RCC 7860 (cell line): Measurements from ENCODE around the gene TREML4.
"Not testable (repeated sequence)": the region's sequence is repeated elsewhere in the genome, so short reads cannot be mapped to it uniquely, and the experiment has no call there.

Source experiments
- DNase-seq: peaks from one replicate; pipeline ENCODE4 v3.0.0-alpha.2; 2015; ENCODE audit warnings: low spot score
- FAIRE-seq: peaks from 2 replicates; lab custom pipeline; 2012; peaks lifted over from hg19 to GRCh38; lab: Jason Lieb, UNC

The TREML4 gene

DNA sequence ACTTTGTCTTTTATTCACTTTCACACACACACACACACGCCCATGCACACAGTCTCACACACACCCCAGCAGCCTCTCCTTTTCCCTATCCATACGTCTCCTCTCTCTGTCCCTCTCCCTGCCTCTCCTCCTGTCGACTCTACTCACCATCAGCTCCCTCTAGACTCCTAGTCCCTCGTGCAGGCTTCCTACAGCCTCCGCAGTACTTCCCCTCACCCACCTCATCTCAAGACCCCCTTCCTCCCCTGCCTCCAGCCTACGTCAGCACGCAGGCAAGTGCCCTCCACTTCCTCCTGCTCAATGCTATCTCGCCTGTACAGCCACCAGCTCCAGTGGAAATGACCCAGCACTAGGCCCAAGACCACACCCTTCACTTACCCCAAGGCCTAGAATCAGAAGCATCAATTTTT lies 26.4 kb upstream of the TREML4 start:
- FAIRE-seq = no peak

DNA sequence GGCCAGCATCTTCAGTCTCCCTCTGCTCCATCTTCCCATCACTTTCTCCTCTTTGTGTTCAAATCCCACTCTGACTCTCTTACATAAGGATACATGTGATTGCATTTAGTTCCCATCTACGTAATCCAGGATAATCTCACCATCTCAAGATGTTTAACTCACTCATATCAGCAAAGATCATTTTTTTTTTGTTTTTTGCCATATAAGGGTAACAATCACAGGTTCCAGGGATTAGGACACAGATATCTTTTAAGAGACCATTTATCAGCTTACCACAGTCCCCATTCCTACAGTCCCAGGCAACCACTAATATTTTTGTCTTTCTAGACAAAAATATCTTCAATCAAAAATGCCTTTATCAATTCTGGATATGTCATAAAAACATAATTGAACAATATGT lies 24.0 kb upstream of the TREML4 start:
- FAIRE-seq (no peak), DNase-seq (no peak)

More for the DNA sequence above, 26.4 kb upstream of the TREML4 start:
- no peak for DNase-seq

DNA sequence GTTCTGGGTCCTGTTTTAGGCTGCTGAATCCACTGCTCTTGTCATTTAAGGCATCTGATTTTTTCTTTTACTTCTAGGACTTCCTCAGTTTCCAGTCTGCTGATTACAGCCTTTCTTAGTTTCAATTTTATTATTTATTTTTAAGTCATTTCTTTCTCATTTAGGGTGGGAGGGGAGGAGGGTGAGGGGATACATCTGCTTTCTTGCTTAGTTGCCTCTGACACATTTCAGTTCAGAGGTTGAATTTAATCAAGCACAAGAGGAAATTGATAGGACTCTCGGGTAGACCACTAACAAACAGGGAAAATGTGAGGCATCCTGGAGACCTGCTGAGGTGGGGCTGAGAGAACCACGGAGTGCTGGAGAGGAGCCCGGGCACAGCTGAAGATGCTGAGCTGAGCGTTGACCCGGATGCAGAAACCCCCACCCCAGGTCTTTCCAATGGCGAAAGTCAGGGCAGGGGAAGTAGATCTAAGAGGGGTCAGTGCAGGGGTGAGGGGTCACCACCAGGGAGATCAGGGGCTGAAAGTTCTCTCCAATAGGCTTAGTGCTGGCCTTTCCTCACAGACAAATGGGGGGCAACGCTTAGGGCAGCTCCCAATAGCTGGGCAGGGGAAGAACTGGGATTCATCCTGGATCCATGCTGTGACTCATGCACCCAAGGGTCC lies 19.6 kb upstream of the TREML4 start:
- DNase-seq (no peak), FAIRE-seq (no peak)

DNA sequence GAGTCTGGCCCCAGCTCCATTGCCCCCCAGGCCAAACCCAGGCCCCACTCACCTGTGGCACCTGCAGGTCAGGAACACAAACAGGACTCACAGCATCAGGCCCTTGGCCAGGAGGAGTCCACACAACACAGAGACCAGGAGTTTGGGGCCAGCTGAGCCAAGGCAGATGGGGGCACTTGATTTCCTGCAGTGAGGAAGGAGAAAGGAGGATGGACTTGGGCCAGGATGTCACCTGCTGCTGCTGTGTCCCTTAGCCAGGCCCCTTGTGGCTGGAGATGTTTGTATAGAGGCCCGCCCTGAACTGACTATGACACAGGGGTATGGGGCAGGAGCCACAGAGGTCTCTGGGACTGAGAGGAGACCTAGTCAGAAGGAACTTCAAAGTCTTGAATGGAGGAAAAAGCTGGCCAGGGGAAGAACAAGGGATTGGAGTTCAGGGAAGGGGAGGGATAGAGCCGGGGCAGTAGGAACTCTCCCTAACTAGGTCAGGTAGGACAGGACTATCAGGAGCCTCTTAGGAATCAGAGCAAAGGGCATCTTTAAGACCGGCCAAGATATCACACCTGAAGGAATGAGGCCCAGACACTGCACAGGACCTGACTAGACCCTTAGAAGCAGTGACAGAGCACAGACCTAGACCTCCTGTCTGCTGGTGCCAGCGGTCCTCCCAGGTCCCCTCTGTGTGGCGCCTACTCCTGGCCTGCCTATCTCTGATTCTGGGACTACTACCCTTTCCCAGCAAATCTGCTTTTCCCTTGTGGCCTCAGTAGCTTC lies 18.4 kb upstream of the TREML4 start:
- DNase-seq (no peak), FAIRE-seq (no peak)

DNA sequence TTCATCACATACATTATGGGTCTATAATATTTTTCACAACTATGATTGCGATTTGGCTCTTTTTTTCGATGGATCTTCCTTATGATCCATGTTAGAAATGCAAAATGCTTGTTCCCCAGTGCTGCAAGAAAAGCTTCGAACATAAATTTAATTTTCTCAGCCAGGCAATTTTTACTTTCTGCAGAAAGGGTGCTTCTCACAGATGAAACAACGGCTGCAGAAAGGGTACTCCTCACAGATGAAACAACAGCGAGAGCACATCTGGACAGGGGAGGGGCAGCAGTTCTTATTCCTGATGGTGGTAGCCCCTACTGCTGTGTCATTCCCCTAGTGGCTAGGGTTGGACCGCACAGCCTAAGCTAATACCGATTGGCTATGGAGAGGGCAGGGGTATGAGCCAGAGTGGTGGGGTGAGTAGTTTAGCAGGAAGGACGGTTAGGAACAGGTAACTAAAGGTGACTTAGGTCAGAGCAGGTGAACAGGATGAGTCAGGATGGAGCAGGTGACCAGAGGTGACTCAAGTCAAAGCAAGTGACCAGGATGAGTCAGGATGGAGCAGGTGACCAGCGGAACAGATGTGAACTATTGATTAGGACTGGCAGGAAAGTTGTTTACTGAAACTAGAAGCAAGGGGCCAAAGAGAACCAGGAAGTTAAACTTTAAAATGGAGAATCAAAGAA lies 13.4 kb upstream of the TREML4 start:
- DNase-seq (no peak), FAIRE-seq (no peak)

DNA sequence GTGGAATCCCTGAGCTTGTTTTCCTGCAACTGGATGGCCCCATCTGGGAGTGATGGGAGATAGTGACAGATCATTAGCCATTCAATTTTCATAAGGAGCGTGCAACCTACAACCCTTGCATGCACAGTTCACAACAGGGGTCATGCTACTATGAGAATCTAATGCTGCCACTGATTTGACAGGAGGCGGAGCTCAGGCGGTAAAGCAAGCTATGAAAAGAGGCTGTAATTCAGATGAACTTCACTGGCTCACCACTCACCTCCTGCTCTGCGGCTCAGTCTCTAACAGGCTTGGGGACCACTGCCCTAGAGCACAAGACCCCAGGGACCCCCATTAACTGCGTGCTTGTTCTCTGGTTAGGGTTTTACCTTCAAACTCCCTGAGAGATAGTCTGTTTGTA lies 12.4 kb upstream of the TREML4 start:
- FAIRE-seq = no peak
- no peak for DNase-seq

DNA sequence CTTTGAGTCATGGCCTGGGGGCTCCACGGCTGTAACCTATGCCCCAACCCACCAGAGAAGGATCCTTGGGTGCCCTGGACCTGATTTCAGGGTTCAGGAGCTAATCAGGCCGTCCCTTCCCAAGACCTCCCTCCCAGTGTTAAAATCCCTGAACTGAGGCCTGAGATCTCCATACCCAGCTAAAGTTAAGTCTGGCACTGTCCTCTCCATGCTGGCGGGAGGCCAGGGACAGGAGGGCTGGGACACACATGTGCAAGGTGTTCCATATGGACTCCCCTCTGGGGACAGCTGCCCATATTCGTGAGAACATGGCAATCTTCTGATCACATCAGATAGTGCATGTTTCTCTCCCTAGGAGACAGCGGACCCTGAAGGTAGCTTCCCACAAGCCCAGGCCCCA lies 11.5 kb upstream of the TREML4 start:
- no peak for DNase-seq
- no peak for FAIRE-seq

DNA sequence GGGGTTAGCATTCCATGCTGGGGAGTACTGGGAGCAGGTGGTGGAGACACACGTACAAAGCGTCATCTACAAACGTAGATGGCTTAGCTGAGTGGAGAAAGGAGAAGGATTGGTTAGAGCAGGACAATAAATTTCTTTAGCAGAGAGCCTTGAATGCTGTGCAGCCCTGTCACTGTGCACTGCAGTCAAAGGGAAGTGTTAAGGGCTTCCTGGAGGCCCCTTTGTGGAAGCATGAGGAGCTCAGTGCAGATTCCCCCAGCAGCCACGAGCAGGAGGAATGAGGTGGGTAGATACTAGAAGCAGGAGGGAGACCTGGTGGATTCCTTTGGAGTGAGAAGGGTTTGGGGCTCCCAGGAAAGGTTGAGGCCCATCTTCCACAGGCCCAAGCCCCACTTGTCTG lies 6.1 kb upstream of the TREML4 start:
- FAIRE-seq (no peak), DNase-seq (no peak)

DNA sequence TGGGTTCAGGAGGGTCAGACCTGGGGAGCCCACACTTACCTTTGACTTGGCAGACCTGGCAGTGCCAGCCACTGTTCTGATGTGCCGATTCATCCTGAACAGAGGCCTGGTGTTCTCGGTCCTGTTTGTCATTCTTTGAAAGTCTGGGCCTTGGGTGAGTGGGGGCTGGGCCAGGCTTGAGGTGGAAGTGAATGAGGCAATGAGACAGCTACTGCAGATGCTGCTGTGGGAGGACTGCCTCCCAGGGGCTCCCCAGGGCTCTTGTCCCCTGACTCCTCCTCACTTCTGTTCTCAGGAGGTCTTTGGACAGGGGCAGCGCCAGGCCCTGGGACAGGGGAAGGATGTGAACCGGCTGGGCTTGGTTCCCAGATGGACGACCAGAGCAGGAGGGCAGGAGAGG lies 5.6 kb upstream of the TREML4 start:
- FAIRE-seq (no peak), DNase-seq (no peak)

DNA sequence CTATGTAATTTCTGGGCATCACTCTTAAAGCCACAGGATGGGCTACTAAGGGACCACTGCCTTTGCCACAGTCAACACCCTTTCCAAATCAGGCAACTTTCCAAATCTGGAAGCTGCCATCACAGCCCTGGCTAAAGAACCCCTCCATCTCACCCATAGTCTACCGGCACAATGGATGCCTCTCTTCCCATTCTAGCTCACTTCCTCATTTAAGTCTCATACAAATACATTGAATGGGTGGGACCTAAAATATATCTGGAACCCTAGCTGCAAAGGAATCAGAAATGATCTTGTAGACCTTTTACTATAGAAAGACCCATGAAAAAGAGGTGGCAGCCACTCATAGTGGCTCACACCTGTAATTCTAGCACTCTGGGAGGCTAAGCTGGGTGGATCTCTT lies 3.3 kb upstream of the TREML4 start:
- DNase-seq = no peak
- FAIRE-seq = no peak

DNA sequence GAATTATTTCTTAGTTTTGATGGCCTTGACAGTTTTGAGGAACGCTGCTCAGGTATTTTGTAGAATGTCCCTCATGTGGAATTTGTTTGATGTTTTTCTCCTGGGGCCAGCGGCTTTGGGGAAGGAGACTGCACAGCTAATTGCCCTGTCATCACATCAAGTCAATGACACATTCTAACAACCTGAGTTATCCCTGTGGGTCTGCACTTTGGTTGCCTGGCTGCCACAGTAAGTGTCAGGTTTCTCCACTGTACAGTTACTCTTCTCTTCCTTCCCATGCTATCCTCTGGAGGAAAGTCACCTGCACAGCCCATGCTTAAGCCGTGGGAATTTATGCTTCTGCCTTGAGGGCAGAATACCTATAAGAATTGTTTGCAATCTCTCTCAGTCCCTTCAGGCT lies 1.4 kb upstream of the TREML4 start:
- no peak for FAIRE-seq
- no peak for DNase-seq

DNA sequence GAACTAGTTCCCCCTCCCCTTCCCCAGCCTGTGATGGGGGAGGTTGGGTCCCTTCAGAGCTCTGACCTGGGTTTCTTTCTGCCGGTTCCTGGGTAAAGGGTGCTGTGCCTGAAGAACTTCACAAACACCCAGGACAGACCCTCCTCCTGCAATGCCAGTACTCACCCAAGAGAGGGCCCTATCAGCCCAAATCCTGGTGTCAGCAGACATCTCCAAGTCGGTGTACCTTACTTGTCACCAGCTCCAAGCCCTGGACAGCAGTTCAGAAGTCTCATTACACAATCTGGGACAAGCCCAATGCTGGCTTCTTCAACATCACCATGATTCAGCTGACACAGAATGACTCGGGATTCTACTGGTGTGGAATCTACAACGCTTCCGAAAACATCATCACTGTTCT lies 467 bp downstream of the TREML4 start:
- DNase-seq (no peak), FAIRE-seq (no peak)

DNA sequence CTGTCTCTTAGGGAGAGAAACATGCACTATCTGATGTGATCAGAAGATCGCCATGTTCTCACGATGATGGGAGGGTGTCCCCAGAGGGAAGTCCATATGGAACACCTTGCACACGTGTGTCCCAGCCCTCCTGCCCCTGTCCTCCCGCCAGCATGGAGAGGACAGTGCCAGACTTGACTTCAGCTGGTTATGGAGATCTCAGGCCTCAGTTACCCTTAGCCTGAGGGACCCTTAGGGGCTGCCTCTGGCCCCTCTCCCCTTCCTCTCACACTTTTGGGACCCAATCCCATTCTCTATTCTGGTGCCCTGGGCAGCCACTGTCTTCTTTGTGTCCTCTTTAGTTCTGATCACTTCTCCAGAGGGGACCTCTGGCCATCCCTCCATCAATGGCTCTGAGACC lies 1.6 kb downstream of the TREML4 start:
- FAIRE-seq (no peak), DNase-seq (no peak)

DNA sequence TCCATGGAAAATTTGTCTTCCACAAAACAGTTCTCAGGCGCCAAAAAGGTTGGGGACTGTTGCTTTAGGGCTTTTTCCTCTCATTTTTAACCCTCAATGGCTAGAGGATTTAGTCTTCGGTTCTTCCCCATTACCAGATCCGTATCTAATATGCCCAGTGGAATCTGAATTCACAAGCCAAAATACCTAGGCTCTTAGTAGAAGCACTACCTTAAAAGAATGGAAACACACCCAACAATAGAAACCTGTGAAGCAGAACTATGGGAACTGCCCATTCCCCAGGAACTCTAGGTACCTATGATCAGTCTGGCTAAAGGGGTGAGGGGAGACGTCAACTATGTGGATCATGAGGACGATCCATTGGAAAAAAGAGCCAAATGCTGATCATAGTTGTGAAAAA lies 3.1 kb downstream of the TREML4 start:
- FAIRE-seq (no peak), DNase-seq (no peak)

DNA sequence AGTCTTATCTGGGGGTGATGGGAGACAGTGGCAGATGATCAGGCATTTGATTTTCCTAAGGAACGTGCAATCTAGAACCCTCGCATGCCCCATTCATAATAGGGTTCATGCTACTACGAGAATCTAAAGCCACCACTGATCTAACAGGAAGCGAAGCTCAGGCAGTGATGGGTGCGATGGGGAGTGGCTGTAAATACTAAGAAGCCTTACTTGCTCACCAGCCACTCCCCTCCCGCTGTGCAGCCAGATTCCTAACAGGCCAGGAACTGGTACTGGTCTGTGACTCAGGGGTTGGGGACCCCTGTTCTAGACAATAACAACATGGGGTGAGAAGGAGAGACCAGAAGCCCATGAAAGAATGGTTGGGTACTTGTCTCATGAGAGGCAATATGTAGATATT lies 4.5 kb downstream of the TREML4 start:
- DNase-seq (no peak), FAIRE-seq (no peak)

DNA sequence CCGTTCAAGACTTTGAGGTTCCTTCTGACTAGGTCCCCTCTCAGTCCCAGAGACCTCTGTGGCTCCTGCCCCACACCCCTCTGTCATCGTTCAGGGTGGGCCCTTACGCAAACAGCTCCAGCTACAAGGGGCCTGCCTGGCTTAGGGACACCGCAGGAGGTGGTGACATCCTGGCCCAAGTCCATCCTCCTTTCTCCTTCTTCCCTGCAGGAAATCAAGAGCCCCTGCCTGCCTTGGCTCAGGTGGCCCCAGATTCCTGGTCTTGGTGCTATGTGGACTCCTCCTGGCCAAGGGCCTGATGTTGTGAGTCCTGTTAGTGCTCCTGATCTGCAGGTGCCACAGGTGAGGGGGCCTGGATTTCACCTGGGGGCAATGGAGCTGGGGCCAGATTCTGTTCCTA lies 8.1 kb downstream of the TREML4 start:
- DNase-seq = no peak
- no peak for FAIRE-seq

DNA sequence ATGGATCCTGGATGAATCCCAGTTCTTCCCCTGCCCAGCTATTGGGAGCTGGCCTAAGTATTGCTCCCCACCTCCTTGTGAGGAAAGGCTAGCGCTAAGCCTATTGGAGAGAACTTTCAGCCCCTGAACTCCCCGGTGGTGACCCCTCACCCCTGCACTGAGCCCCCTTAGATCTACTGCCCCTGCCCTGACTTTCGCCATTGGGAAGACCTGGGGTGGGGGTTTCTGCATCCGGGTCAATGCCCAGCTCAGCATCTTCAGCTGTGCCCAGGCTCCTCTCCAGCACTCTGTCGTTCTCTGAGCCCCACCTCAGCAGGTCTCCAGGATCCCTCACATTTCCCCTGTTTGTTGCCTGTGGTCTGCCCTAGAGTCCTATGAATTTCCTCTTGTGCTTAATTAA lies 9.0 kb downstream of the TREML4 start:
- FAIRE-seq = no peak
- no peak for DNase-seq

DNA sequence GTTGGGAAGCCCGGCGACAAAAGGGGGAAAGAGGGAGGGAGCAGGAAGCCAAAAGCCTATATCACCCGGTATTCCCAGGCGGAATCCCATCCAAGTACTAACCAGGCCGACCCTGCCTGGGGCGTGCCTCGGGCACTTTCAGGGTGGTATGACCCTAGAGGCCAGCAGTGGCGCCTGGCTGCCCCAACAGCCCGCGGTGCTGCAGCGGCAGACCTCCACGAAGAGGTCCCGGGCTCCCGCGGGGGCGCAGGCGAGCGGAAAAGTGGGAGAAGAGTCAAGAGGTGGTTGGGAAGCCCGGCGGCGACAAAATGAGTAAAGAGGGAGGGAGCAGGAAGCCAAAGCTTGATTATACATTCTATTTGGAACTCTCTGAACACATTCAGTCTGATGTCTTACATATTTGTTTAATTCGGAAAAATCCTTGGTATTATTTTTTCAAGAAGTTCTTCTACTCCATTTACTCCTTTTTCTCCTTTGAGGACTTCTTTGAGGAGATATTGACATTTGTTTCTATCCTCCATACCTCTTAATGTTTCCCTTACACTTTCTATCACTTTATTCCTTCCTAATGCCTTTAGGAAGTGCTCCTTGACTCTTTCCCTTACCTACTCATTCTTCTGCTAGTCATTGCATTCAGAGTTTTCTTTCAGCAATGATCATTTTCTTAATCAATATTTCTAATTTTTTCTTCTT lies 11.5 kb downstream of the TREML4 start:
- FAIRE-seq (no peak), DNase-seq (no peak)

DNA sequence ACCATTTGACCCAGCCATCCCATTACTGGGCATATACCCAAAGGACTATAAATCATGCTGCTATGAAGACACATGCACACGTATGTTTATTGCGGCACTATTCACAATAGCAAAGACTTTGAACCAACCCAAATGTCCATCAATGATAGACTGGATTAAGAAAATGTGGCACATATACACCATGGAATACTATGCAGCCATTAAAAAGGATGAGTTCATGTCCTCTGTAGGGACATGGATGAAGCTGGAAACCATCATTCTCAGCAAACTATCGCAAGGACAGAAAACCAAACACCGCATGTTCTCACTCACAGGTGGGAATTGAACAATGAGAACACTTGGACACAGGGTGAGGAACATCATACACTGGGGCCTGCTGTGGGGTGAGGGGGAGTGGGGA lies 18.4 kb downstream of the TREML4 start:
- FAIRE-seq, DNase-seq: not testable (repeated sequence)

DNA sequence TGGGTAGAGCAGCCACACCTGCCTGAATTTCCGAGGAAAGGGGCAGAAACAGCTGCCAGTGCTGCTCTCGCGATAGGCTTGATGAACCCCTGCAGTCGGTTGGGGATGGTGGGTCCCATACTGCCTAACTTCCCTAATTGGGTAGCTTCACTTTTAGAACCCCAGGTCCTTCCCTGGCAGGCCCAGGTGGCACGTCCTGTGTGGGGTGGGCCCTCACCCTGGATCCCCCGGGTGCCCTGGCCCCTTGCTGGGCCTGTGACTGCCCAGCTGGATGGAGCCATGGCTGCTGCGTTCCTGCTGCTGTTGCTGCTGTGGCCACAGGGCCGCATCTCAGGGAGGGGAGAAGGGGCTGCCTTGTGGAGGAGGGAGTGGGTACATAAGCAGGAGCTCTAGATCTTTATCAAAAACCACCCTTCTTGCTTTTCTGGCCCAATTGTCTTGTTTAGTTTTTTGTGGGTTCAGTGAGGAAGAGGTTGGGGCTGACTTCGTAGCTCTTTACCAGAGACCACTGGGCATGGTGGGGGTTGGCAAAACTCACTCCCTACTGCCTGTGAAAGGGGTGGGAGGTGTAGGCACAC lies 19.2 kb downstream of the TREML4 start:
- DNase-seq (no peak), FAIRE-seq (no peak)
